8988T (cell line): ENCODE results near the gene FCF1.
"Not testable (repeated sequence)": the region's sequence is repeated elsewhere in the genome, so short reads cannot be mapped to it uniquely, and the experiment has no call there.

ENCODE experiments used
- DNase-seq: peaks from one replicate; pipeline ENCODE4 v3.0.0; 2011

FCF1 gene

DNA sequence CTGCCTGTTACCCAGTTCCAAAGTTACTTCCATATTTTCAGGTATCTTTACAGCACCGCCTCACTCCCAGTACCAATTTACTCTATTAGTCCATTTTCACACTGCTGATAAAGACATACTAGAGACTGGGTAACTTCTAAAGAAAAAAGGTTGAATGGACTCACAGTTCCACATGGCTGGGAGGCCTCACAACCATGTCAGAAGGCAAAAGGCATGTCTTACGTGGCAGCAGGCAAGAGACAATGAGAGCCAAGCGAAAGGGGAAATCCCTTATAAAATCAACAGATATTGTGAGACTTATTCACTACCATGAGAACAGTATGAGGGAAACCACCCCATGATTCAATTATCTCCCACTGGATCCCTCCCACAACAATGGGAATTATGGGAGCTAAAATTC is 9.9 kb upstream of the FCF1 start:
- DNase-seq, result no peak

DNA sequence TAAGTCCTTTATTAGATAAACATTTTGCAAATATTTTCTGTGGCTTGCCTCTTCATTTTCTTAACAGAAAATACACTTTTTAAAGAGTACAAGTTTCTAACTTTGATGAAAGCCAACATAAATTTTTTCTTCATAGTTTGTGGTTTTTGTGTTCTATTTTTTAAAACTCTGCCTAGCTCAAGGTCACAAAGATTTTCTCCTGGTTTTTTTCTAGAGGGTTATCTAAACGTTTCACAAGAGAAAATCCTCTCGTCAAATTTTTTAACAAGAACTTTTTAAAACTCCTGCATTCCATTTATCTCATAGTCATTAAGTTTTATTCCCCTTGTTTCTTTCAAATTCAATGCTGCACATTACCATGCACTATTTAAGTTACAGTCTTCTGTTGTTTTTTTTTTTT is 8.3 kb upstream of the FCF1 start:
- no peak for DNase-seq

DNA sequence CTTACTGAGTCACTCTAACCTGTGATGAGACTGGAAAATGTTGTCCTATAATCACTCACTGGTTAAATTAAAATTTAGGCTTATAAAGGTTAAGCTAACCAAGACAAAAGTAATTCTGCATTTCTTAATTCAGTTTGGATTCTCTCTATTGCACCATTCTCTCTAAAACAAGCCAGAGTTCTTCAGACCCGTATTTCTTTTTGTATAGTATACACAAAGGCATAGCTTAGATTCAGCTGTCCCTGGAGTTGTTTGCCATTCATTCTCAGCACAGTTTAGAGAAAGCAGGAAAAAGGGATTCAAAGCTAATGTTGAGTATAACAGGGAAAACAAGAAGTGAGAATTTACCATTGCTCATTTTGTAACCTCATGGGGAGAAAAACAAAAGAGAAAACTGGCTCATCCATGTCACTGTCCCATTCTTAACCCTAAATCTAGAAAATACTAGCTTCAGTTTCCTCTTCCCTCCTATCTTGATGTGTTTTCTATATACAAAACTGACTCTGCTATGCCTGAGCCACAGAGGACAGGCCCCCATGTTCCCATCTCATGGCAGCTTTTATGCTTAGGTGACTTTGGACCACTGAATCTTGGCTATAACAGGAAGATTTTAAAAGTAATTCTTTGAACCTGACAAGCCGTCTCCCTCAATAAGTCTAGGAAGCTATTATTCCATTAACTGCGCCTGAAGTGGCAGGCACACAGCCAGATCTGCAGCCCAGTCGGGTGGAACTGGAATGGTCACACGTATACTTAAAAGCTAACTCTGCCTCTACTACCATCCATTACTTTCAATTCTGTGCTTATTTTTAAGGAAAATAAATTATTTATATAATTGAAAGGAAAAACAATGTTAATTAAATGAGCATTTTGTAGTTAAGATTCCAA is 7.1 kb upstream of the FCF1 start:
- DNase-seq, result no peak

DNA sequence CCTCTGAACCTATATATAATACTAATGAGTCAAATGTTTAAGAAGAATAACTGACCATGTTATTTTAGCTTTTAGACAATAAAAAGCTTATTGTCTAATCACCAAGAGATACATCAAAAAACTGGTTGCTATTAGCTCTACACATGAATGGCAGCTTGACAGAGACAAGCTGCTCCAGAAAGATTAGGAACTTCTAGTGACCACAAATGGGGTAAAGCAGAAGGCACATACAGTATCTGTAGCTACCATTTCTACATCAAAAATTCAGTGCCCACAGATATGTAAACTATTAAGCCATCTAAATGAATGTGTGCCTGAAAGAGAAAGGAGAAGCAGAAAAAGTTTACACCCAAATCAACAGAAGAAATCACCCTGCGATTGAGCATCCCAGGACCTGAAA is 2.5 kb upstream of the FCF1 start:
- DNase-seq, result no peak

DNA sequence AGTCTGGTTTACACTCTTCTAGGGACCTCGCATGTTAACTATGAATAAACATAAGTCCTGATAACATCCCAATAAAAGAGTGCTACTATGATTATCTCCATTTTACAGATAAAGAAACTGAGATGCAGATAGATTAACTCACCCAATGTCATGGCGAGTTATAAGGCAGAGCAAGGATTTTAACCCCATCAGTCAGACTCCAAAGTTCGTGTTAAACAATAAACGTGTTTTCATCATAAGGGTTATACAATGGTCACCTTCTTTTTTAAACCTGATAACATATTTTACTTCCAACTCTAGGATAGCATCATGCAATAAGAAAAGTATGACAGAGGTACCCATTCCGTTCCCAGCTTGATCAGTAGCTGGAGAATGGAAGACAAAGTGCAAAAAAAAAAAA is 1.3 kb upstream of the FCF1 start:
- no peak for DNase-seq

DNA sequence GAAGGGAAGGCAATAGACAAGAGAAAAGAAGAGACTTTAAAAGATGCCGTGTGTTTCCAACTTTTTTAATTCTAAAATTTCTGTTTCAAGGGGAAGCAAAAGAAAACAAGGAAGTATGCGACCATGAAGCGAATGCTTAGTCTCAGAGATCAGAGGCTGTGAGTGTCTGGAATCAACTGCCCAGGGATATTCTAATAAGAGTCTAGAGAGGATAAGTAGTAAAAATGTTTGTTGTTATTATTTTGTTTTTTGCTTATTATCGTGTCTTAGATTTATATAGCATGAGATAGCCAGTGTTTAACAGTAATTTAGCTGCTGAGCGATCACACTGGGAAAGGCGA is 421 bp downstream of the FCF1 start:
- no peak for DNase-seq

DNA sequence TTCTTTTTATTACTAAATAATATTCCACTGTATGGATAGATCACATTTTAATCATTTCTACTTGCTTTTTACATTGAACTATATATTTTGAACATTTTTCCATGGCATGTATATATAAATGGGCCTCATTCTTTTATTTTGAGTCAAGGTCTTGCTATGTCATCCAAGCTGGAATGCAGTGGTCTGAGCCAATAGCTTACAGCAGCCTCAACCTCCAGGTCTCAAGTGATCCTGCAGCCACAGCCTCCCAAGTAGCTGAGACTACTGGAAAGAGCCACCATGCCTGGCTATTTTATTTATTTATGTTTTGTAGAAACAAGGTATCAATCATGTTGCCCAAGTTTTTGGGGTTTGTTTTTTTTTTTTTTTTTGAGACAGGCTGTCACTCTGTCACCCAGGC is 7.6 kb downstream of the FCF1 start:
- no peak for DNase-seq

DNA sequence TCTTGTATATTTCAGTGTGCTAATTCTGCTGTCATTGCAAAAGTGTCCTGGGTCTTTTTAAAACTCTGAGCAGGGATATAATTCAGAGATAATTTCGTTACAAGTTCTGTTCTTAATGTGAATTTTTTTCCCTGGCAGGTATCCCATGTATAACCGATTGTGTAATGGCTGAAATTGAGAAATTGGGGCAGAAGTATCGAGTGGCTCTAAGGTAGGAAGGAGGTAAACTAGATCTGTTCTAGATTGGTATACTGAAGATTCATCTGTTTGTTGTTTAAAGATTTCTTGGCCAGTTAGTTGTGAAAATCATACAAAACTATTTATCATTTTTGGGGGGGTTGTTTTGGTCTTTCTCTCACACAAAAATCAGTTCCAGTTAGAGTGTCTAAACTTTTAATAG is 10.2 kb downstream of the FCF1 start:
- DNase-seq, result no peak

DNA sequence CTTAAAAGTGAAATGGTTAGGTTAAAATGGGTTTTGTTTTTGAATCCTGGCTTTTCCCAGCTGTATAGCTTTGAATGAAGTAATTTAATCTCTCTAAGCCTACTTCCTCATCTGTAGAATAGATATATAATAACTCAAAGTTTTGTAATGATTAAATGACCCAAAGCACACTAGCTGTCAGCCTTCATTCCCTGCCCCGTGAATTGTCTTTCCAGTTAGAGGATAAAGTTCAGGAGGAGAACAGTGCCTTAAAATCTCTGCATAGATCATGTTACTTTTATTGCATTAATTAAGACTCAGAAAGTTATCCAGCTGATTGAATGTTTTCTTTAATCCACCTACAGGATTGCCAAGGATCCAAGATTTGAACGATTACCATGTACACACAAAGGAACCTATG is 19.4 kb downstream of the FCF1 start:
- DNase-seq, result no peak

DNA sequence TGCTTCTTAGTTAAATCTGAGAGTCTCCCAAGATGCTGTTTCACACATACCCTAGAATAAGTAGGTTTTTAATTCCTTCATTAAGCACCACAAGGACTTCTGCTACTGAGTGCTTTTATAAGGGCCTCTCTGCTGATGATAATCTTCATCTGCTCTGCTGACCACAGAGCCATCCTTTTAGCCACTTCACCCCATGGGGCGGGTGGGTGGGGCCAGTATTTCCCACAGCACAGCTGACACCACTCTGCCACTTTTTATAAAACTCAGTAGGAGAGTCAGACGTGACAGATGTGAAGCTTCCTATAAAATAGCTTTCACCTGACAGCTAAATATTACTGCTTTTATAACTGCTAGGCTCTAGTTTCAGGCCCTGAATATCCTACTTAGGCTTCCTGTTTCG is 20.3 kb downstream of the FCF1 start:
- DNase-seq, result no peak

DNA sequence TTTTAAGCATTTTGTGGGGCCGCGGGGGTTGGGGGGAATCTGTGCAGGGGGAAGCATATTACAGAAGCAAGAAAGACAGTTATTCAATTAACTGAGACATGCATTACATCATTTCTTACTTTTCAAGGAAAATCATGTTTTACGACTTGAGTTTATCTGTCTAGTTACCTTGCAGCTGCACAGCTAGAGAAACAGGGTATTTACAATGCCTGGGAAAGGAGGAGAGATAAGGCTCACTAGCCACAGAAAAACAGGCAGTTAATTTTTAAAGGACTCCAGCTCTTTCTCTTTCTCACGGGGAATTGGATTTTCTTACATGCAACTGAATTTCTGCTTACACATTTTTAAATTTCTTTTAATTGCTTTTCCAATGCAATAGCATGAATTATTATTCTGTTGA is 22.2 kb downstream of the FCF1 start:
- DNase-seq, result no peak

DNA sequence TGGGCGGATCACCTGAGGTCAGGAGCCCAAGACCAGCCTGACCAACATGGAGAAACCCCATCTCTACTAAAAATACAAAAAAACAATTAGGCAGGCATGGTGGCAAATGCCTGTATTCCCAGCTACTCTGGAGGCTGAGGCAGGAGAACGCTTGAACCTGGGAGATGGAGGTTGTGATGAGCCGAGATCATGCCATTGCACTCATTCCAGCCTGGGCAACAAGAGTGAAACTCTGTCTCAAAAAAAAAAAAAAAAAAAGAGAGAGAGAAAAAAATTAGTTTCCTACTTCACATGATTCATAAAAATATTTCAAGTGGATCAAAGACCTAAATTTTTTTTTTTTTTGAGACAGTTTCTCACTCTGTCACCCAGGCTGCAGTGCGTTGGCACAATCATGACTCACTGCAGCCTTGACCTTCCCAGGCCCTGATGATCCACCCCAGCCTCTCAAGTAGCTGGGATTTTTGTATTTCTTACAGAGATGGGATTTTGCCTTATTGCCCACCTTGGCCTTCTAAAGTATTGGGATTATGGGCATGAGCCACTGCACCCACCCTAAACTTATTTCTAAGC is 24.9 kb downstream of the FCF1 start:
- DNase-seq, result no peak

DNA sequence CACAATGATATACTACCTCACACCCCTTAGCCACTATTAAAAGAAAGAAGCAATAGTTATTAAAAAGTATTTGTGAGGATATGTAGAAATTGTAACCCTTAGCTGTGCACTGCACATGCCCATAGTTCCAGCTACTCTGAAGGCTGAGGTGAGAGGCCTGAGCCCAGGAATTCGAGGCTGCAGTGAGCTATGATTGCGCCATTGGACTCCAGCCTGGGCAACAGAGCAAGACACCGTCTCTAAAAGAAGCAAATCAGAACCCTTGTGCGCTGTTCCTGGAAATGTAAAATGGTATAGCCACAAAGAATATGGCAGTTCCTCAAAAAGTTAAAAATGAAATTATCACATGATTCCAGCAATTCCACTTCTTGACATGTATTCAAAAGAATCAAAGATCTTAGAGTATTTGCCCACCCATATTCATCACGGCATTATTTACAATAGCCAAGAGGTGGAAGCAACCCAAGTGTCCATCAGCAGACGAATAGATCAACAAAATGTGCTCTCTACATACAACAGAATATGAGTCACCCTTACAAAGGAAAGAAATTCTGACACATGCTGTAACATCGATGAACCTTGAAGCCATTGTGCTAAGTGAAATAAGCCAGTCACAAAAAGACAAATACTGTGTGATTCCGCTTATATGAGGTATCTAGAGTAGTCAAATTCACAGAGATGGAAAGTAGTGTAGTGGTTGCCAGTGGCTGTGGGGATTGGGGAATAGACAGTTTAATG is 26.5 kb downstream of the FCF1 start:
- DNase-seq, result no peak

DNA sequence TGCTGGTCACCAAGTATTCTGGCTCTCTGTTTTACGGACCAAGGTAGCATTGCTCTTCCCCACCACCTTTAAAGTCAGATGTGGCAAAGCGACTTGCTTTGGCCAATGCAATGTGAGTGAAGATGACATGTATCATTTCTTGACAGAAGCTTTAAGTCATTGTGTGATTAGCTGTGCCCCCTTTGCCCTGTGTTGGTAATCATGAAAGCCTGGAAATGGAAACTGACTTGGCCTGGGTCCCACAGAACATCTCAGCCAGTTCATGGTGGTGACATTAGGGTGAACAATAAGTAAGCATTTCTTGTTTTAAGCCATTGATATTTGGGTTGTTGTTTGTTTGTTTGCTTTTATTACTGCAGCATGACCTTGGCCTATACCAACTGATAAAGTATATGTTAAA is 34.3 kb downstream of the FCF1 start:
- DNase-seq, result no peak

DNA sequence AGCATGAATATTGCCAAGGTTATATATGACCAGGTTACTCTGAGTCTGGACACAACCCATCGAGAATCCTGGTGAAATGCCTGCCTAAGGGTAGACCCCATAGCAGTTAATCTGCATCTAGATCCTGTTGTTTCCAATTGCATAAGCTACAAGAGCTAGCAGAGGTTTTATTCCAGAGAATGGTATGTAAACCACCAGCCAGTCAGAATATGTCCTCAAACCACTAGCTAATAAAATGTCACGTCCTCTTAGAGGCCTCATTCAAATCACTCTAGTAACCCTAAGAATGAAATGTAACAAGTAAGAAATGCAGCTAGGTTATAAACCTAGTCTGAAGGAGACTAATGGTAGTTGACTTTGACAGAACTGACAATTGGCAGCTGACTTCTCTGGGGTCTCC is 41.2 kb downstream of the FCF1 start:
- DNase-seq, result no peak

DNA sequence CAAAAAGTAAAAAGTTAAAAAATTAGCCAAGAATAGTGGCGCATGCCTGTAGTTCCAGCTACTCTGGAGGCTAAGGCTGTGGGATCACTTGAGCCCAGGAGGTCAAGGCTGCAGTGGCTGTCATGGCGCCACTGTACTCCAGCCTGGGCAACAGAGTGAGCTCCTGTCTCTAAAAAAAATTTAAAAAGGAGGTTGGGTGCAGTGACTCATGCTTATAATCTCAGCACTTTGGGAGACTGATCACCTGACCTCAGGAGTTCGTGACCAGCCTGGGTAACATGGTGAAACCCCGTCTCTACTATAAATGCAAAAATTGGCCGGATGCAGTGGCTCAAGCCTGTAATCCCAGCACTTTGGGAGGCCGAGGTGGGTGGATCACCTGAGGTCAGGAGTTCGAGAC is 42.0 kb downstream of the FCF1 start:
- DNase-seq, result no peak

DNA sequence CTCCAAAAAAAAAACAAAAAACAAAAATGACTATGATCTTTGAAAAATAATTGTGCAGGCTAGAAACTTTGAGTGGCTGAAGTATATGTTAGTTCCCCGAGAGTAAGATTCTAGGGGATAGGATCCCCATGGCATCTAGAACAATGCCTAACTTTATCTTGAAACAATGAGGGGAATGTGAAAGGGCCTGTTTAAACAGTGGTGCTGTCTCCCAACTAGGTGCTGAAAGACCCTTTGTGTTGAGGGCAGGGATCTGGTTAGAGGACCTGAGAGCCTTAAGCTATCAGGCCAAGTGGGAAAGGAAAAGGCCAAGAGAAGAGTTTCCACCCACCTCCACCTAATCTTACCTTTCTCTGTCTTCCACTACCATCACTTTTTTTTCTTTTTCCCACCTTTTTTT is 43.4 kb downstream of the FCF1 start:
- no peak for DNase-seq

DNA sequence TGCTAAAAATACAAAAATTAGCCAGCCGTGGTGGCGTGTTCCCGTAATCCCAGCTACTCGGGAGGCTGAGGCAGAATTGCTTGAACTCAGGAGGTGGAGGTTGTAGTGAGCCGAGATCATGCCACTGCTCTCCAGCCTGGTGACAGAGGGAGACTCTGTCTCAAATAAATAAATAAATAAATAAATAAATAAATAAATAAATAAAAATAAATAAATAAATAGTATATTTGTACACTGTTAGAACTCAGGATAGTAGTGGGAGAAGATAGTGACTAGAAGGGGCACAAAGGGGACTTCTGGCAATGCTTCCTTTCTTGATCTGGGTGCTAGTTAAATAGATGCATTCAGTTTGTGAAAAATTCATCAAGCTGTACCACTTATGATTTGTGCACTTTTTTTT is 45.6 kb downstream of the FCF1 start:
- not testable (repeated sequence) for DNase-seq

DNA sequence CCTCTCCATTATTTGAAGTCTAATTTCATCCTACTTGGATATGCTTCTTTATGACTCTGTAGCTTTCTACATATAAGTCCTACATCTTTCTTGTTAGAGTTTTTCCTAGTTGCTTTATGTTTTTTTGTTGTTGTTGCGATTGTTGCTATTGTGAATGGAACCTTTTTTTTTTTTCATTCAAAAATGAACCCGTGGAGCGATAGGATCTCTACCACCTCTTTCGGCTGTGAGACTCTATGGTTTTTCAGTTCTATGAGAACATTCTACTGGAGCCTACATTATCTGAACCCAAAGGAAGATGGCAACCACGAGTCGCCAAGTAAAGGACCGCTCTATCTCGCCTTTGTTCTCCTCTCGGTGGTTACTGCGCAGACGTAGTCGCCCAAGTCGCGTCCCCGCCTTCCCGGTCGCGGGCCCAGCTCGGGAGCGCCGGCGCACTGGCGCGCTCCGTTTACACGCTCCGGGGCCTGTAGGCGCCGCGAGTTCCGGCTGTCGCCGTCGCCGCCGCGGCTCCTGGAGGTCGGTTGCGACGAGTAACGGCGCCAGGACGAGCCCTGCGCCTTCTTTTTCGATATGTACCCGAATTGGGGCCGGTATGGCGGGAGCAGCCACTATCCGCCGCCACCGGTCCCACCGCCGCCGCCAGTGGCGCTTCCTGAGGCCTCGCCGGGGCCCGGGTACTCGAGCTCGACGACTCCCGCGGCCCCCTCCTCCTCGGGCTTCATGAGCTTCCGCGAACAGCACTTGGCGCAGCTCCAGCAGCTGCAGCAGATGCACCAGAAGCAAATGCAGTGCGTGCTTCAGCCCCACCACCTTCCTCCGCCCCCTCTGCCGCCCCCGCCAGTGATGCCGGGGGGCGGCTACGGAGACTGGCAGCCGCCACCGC is 50.2 kb downstream of the FCF1 start, which contains the start of gene YLPM1:
Gene YLPM1 (plus strand): TSS at position 400 of the 886 bp plus-strand sequence. CDS start 174 bp downstream, at position 574.
- peak; percentile 78 for DNase-seq

DNA sequence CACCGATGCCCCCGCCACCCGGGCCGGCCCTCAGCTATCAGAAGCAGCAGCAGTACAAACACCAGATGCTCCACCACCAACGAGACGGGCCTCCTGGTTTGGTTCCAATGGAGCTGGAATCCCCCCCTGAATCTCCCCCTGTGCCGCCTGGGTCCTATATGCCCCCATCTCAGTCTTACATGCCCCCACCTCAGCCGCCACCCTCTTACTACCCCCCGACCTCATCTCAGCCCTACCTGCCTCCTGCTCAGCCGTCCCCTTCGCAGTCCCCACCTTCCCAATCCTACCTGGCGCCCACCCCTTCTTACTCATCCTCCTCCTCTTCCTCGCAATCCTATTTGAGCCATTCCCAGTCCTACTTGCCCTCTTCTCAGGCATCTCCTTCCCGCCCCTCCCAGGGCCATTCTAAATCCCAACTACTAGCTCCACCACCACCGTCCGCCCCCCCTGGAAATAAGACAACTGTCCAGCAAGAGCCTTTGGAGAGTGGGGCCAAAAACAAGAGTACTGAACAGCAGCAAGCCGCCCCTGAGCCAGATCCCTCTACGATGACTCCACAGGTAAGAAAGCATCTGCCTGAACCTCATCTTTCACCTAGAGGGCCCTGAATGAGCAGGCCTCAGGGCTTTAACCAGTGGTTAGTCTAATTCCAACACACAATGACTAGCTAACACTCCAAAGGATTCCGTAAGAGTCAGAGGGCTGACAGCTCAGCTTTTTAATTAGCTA is 51.0 kb downstream of the FCF1 start:
- DNase-seq, result no peak

DNA sequence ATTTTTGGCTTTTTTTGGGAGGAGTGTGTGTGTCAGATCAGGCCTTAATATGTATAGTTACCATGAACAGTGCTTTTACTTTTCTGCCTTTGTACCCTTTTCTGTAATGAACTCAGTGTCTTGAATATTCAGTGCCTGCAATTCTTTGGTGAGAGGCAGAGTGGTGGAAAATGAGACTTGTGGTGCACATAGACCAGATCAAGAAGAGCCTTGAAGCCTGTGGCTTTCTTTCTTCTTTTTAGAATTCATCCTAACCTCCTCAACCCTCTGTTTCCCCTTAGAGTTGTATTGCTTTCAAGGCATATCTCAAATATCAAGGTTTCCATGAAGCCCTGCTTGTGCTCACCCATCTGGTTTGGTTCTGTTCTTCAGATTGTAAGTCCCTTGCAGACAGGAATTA is 52.8 kb downstream of the FCF1 start:
- DNase-seq, result no peak

DNA sequence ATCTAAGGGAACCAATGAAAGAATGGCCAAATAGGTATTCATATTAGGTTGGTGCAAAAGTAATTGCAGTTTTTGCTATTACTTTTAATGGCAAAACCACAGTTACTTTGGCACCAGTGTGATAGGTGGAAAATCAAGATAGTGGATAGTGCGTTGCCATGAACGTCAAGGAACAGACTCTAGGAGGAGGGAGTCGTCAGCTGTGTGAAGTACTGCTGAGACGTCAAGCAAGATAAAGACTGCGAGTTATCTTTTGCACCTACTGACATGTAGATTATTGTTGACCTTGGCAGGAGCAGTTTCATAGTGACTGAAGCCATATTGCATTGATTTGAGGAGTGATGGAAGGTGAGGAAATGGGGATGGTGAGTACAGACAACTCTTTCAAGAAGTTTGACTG is 58.5 kb downstream of the FCF1 start:
- DNase-seq, result no peak
